HepG2 (cell line): Measurements from ENCODE around the gene UPB1. TPM values are rescaled to one million over a fixed set of nuclear protein-coding genes. Genes with fewer than 3 reads are reported as not detected.

Experiments used
- DBP ChIP-seq: sonication (generic); formaldehyde crosslinking; IDR thresholded peaks from 2 replicates; pipeline ENCODE4 v1.4.0; 2020; ENCODE audit warnings: missing genetic modification reagents; ENCODE audit errors: not compliant biosample characterization
- KAT2B ChIP-seq: fragments of 150-350 bp; IDR thresholded peaks from 2 replicates; pipeline ENCODE4 v1.6.1; 2014; ENCODE audit warnings: low read depth, low read length, borderline replicate concordance
- KAT8 ChIP-seq: IDR thresholded peaks from 2 replicates; pipeline ENCODE4 v1.6.1; 2016; ENCODE audit warnings: missing genetic modification reagents, missing compliant biosample characterization
- MAFK ChIP-seq, 2 experiments: IDR thresholded peaks in 1 of 2; conservative IDR thresholded peaks in 1 of 2; 2 replicates each; pipeline ENCODE4 v1.6.1; 2011; ENCODE audit warnings: improper control_type of control experiment in 2 of 2, low read length in 2 of 2
- REL ChIP-seq: sonication (generic); formaldehyde crosslinking; conservative IDR thresholded peaks from 2 replicates; pipeline ENCODE4 v1.8.0; 2022; ENCODE audit warnings: mild to moderate bottlenecking, missing genetic modification reagents, moderate library complexity
- TSC22D2 ChIP-seq: sonication (generic); formaldehyde crosslinking; IDR thresholded peaks from 2 replicates; pipeline ENCODE4 v1.5.1; 2020; ENCODE audit warnings: missing genetic modification reagents, mild to moderate bottlenecking, borderline replicate concordance
- ZBTB33 ChIP-seq: sonication (generic); formaldehyde crosslinking; IDR thresholded peaks from 2 replicates; pipeline ENCODE4 v1.4.0; 2020; ENCODE audit warnings: missing genetic modification reagents
- ZBTB42 ChIP-seq: sonication (generic); formaldehyde crosslinking; IDR thresholded peaks from 2 replicates; pipeline ENCODE4 v1.5.0; 2020; ENCODE audit warnings: mild to moderate bottlenecking, missing genetic modification reagents
- ZNF292 ChIP-seq: sonication (generic); formaldehyde crosslinking; IDR thresholded peaks from 2 replicates; pipeline ENCODE4 v1.8.1; 2022; ENCODE audit warnings: mild to moderate bottlenecking, low read depth, missing genetic modification reagents, borderline replicate concordance
- ZNF296 ChIP-seq: sonication (generic); formaldehyde crosslinking; conservative IDR thresholded peaks from 2 replicates; pipeline ENCODE4 v1.5.0; 2020; ENCODE audit warnings: mild to moderate bottlenecking, missing genetic modification reagents
- ZNF333 ChIP-seq: sonication (generic); formaldehyde crosslinking; IDR thresholded peaks from 2 replicates; pipeline ENCODE4 v1.4.0; 2020; ENCODE audit warnings: mild to moderate bottlenecking, missing genetic modification reagents, borderline replicate concordance
- ZNF746 ChIP-seq: sonication (generic); formaldehyde crosslinking; IDR thresholded peaks from 2 replicates; pipeline ENCODE4 v1.8.0; 2022; ENCODE audit warnings: mild to moderate bottlenecking, missing genetic modification reagents
- ZNF766 ChIP-seq: sonication (generic); formaldehyde crosslinking; IDR thresholded peaks from 2 replicates; pipeline ENCODE4 v1.5.0; 2020; ENCODE audit warnings: missing genetic modification reagents, borderline replicate concordance
- polyA plus RNA-seq, 8 experiments: library from polyadenylated mRNA; depleted of rRNA in 3 of 8; stranded (reverse) in 7 of 8; unstranded in 1 of 8; fragments of >200 nt; fragmentation: Illumina TruSeq in 4 of 8; extraction: Trizol in 4 of 8; gene quantifications; 2 replicates each; pipeline versions ENCODE4 v1.2.1 to v1.2.3, GENCODE V29; 2011 to 2016; ENCODE audit warnings: low read depth in 4 of 8, missing spikeins in 1 of 8, mixed read lengths in 1 of 8; ENCODE audit not compliant: insufficient read depth in 1 of 8
- total RNA-seq, 5 experiments: library from RNA; depleted of rRNA; stranded (reverse); fragments of >200 nt; fragmentation: Illumina TruSeq; extraction: Trizol; gene quantifications; 2 replicates each; pipeline ENCODE4 v1.2.3, GENCODE V29; 2016; ENCODE audit warnings: low read depth in 1 of 5
- TF ChIP-seq, protein P1 (sequence below): sonication (generic); formaldehyde crosslinking; IDR thresholded peaks from 2 replicates; pipeline ENCODE4 v1.8.1; 2023; ENCODE audit warnings: missing genetic modification reagents, inconsistent platforms, borderline replicate concordance
- TF ChIP-seq, protein P2 (sequence below): sonication (generic); formaldehyde crosslinking; IDR thresholded peaks from 2 replicates; pipeline ENCODE4 v1.4.0; 2020; ENCODE audit warnings: missing genetic modification reagents
- TF ChIP-seq, protein P3 (sequence below): sonication (generic); formaldehyde crosslinking; IDR thresholded peaks from 2 replicates; pipeline ENCODE4 v1.4.0; 2020; ENCODE audit warnings: low read depth, mild to moderate bottlenecking, missing genetic modification reagents
- TF ChIP-seq, protein P4 (sequence below): IDR thresholded peaks from 2 replicates; pipeline ENCODE4 v1.6.1; 2012; ENCODE audit warnings: low read length, improper control_type of control experiment

Gene UPB1
- total and polyA plus RNA-seq, 2 of the 13 experiments (the other 11 are each of a cell fraction or from before 2014, with no cell fraction given), result 0.38 to 1.2 TPM

DNA sequence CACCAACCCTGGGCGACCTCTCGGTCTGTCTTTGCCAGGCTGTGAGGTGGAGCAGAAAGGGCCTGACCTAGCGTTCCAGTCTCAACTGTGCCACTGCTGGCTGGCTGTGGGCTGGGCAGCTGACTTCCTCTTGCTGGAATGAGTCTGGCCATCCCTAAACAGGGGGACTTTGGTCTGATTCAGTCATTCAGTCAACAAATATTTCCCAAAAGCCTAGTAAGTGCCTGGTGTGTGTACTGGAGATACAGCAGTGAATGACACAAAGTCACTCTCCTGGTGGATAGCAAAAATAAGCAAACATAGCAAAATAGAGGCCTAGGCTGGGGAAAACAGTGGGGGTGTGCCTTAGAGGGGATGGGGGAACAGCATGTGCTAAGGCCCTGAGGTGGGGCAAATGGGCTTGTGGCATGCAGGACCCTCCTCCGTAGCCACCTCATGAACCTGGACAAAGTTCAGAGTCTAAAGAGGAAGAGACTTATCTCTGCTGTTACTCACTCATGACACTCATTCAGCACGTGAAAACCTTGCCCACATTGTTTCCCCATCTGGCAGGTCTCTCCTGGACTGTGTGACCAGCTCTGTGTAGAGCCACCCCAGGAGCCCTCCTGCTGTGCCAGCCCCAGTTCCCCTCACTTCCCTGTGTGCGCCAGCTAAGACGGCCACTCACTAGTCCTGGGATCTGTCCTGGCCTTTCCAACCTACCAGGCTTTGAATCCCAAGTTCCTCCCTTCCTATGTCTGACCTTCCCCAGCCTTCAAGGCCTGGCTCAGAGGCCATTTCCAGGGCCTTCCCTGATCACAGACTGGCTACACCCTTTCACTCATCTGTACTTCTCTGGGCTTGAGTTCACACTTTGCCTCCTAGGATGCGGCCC, 55.1 kb downstream of the UPB1 start (continued):
- TF ChIP-seq, protein P1, sequence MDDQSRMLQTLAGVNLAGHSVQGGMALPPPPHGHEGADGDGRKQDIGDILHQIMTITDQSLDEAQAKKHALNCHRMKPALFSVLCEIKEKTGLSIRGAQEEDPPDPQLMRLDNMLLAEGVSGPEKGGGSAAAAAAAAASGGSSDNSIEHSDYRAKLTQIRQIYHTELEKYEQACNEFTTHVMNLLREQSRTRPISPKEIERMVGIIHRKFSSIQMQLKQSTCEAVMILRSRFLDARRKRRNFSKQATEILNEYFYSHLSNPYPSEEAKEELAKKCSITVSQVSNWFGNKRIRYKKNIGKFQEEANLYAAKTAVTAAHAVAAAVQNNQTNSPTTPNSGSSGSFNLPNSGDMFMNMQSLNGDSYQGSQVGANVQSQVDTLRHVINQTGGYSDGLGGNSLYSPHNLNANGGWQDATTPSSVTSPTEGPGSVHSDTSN (CRISPR knock-in tag), result no peak
- TF ChIP-seq DBP (CRISPR knock-in tag) (no peak), ZNF296 (CRISPR knock-in tag) (no peak), KAT2B (no peak), ZNF292 (peak; percentile 75; the same call in 1 of the 2 replicates), ZNF333 (no peak; the same call in none of the 2 replicates), ZBTB42 (CRISPR knock-in tag) (no peak), ZBTB33 (CRISPR knock-in tag) (peak; percentile 70), REL (CRISPR knock-in tag) (no peak), KAT8 (peak; percentile 85), MAFK (conservative IDR thresholded peaks at IDR 0.05 in 1 of 2, IDR thresholded peaks at IDR 0.05 in 1 of 2; ENCODE audit: low read length in 2 of 2) (peak; percentile 93 to 98), ZNF746 (CRISPR knock-in tag) (peak; percentile 90; the same call in 1 of the 2 replicates), TSC22D2 (no peak), ZNF766 (CRISPR knock-in tag) (peak; percentile 41; the same call in 1 of the 2 replicates)
- TF ChIP-seq, protein P2, sequence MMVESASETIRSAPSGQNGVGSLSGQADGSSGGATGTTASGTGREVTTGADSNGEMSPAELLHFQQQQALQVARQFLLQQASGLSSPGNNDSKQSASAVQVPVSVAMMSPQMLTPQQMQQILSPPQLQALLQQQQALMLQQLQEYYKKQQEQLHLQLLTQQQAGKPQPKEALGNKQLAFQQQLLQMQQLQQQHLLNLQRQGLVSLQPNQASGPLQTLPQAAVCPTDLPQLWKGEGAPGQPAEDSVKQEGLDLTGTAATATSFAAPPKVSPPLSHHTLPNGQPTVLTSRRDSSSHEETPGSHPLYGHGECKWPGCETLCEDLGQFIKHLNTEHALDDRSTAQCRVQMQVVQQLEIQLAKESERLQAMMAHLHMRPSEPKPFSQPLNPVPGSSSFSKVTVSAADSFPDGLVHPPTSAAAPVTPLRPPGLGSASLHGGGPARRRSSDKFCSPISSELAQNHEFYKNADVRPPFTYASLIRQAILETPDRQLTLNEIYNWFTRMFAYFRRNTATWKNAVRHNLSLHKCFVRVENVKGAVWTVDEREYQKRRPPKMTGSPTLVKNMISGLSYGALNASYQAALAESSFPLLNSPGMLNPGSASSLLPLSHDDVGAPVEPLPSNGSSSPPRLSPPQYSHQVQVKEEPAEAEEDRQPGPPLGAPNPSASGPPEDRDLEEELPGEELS (CRISPR knock-in tag), result peak; percentile 95
- TF ChIP-seq, protein P3, sequence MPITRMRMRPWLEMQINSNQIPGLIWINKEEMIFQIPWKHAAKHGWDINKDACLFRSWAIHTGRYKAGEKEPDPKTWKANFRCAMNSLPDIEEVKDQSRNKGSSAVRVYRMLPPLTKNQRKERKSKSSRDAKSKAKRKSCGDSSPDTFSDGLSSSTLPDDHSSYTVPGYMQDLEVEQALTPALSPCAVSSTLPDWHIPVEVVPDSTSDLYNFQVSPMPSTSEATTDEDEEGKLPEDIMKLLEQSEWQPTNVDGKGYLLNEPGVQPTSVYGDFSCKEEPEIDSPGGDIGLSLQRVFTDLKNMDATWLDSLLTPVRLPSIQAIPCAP (CRISPR knock-in tag), result no peak
- TF ChIP-seq, protein P4, sequence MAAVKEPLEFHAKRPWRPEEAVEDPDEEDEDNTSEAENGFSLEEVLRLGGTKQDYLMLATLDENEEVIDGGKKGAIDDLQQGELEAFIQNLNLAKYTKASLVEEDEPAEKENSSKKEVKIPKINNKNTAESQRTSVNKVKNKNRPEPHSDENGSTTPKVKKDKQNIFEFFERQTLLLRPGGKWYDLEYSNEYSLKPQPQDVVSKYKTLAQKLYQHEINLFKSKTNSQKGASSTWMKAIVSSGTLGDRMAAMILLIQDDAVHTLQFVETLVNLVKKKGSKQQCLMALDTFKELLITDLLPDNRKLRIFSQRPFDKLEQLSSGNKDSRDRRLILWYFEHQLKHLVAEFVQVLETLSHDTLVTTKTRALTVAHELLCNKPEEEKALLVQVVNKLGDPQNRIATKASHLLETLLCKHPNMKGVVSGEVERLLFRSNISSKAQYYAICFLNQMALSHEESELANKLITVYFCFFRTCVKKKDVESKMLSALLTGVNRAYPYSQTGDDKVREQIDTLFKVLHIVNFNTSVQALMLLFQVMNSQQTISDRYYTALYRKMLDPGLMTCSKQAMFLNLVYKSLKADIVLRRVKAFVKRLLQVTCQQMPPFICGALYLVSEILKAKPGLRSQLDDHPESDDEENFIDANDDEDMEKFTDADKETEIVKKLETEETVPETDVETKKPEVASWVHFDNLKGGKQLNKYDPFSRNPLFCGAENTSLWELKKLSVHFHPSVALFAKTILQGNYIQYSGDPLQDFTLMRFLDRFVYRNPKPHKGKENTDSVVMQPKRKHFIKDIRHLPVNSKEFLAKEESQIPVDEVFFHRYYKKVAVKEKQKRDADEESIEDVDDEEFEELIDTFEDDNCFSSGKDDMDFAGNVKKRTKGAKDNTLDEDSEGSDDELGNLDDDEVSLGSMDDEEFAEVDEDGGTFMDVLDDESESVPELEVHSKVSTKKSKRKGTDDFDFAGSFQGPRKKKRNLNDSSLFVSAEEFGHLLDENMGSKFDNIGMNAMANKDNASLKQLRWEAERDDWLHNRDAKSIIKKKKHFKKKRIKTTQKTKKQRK, result no peak
